Endothelial cell of umbilical vein (primary cell): ENCODE data around the gene ALOX5. TPM values are rescaled to one million over a fixed set of nuclear protein-coding genes. Genes with fewer than 3 reads are reported as not detected.

Source experiments
- BruUV-seq: library from RNA; stranded (reverse); fragments of 400-500 nt; replicated peaks from 2 replicates; lab custom pipeline; 2021; lab: Mats Ljungman, UMichigan
- CTCF ChIA-PET: fragments of 300-600, 350-600 bp; sonication (Branson Sonifier 250); formaldehyde crosslinking; loops from one replicate; lab custom pipeline; 2021; ENCODE audit warnings: antibody characterized with exemption, inconsistent platforms; lab: Charles Lee
- POLR2A ChIA-PET: fragments of 300-600, 350-600 bp; sonication (Branson Sonifier 250); formaldehyde crosslinking; loops from one replicate; lab custom pipeline; 2021; ENCODE audit warnings: antibody characterized with exemption, inconsistent platforms; lab: Charles Lee
- DNase-seq: peaks from one replicate; pipeline ENCODE4 v3.0.0-alpha.2; 2011; ENCODE audit warnings: low read depth, low spot score
- FAIRE-seq: peaks from 2 replicates; lab custom pipeline; 2011; peaks lifted over from hg19 to GRCh38; lab: Jason Lieb, UNC
- H2AFZ ChIP-seq: 2 replicates; pipeline ENCODE4 v1.6.0; 2012; ENCODE audit warnings: low read depth, low read length, control low read depth, inconsistent platforms
- H3K27ac ChIP-seq: 2 replicates; pipeline ENCODE4 v1.5.1; 2011; ENCODE audit warnings: low read depth, mild to moderate bottlenecking, control low read depth, low read length, moderate library complexity; ENCODE audit not compliant: insufficient read depth
- H3K27me3 ChIP-seq, 2 experiments: 2 replicates each; pipeline versions ENCODE4 v1.6.0 to v1.6.1; 2011; ENCODE audit warnings: low read length in 2 of 2, mixed read lengths in 1 of 2; ENCODE audit not compliant: control insufficient read depth in 2 of 2, insufficient read depth in 2 of 2
- H3K36me3 ChIP-seq, 2 experiments: 2 replicates in 1 of 2; 3 replicates in 1 of 2; pipeline ENCODE4 v1.5.1; 2011; ENCODE audit warnings: low read length in 2 of 2, mild to moderate bottlenecking in 1 of 2, moderate library complexity in 1 of 2; ENCODE audit not compliant: control insufficient read depth in 2 of 2, insufficient read depth in 2 of 2; ENCODE audit errors: extremely low read depth in 1 of 2
- H3K4me1 ChIP-seq: 3 replicates; pipeline ENCODE4 v1.5.1; 2011; ENCODE audit warnings: mild to moderate bottlenecking, low read length; ENCODE audit not compliant: control insufficient read depth, insufficient read depth; ENCODE audit errors: extremely low read depth
- H3K4me2 ChIP-seq: 2 replicates; pipeline ENCODE4 v1.6.1; 2011; ENCODE audit warnings: low read length, control low read depth, mixed read lengths; ENCODE audit not compliant: insufficient read depth
- H3K4me3 ChIP-seq, 3 experiments: fragments of 200-600 bp in 1 of 3; sonication (generic), shearing (Covaris generic) in 1 of 3; replicated peaks in 1 of 3; 2 replicates each; pipeline ENCODE4 v1.5.1; 2011 to 2016; ENCODE audit warnings: control low read depth in 3 of 3, low read length in 3 of 3, mild to moderate bottlenecking in 2 of 3, inconsistent platforms in 1 of 3, low read depth in 1 of 3, moderate library complexity in 1 of 3; ENCODE audit not compliant: insufficient read depth in 1 of 3
- H3K79me2 ChIP-seq: 2 replicates; pipeline ENCODE4 v1.6.0; 2012; ENCODE audit warnings: low read length, inconsistent platforms; ENCODE audit not compliant: control insufficient read depth, insufficient read depth
- H3K9ac ChIP-seq: replicated peaks from 2 replicates; pipeline ENCODE3; 2011; ENCODE audit warnings: low read length, control low read depth; ENCODE audit not compliant: insufficient read depth; ENCODE audit errors: extremely low read depth
- H3K9me1 ChIP-seq: replicated peaks from 3 replicates; pipeline ENCODE4 v1.6.0; 2011; ENCODE audit warnings: mild to moderate bottlenecking, low read length; ENCODE audit not compliant: control insufficient read depth, insufficient read depth; ENCODE audit errors: extremely low read depth
- H3K9me3 ChIP-seq: replicated peaks from 2 replicates; pipeline ENCODE4 v1.5.1; 2012; ENCODE audit warnings: low read length, inconsistent platforms; ENCODE audit not compliant: control insufficient read depth, insufficient read depth
- H4K20me1 ChIP-seq: replicated peaks from 2 replicates; pipeline ENCODE3; 2011; ENCODE audit warnings: mild to moderate bottlenecking, low read length; ENCODE audit not compliant: control insufficient read depth, insufficient read depth; ENCODE audit errors: extremely low read depth
- EZH2 ChIP-seq: IDR thresholded peaks from 2 replicates; pipeline ENCODE4 v1.6.1; 2012; ENCODE audit warnings: borderline replicate concordance, low read depth, mild to moderate bottlenecking, moderate library complexity, low read length, inconsistent platforms; ENCODE audit not compliant: severe bottlenecking
- FOS ChIP-seq: IDR thresholded peaks from 2 replicates; pipeline ENCODE4 v1.6.1; 2011; ENCODE audit warnings: mild to moderate bottlenecking, low read length, moderate library complexity, borderline replicate concordance; ENCODE audit not compliant: insufficient read depth
- GATA2 ChIP-seq: IDR thresholded peaks from 2 replicates; pipeline ENCODE4 v1.7.0; 2011; ENCODE audit warnings: low read depth, mild to moderate bottlenecking, moderate library complexity, mixed read lengths, low read length; ENCODE audit not compliant: insufficient read length, insufficient read depth
- JUN ChIP-seq: IDR thresholded peaks from 2 replicates; pipeline ENCODE4 v1.6.1; 2011; ENCODE audit warnings: borderline replicate concordance, low read depth; ENCODE audit not compliant: insufficient read length, insufficient read depth
- MYC ChIP-seq: IDR thresholded peaks from one replicate; pipeline ENCODE4 v1.6.1; 2011; ENCODE audit warnings: mild to moderate bottlenecking, low read depth, low read length
- POLR2A ChIP-seq: IDR thresholded peaks from 2 replicates; pipeline ENCODE4 v1.6.1; 2012; ENCODE audit warnings: low read depth, mild to moderate bottlenecking, control low read depth, low read length
- POLR2AphosphoS5 ChIP-seq: IDR thresholded peaks from 2 replicates; pipeline ENCODE4 v1.6.1; 2012; ENCODE audit warnings: low read depth, mild to moderate bottlenecking, control low read depth, low read length, moderate library complexity; ENCODE audit not compliant: insufficient read depth
- dilution Hi-C: fragments of 300-500 bp; cut with MboI; formaldehyde crosslinking; loops from one replicate; pipeline ENCODE4 v1.15.0; 2019; ENCODE audit warnings: low sequenced_read_pairs; ENCODE audit not compliant: extremely low pct_ligation_motif_present
- intact Hi-C: fragments of 100-400 bp; cut with micrococcal nuclease; formaldehyde crosslinking; loops from one replicate; pipeline ENCODE4 v1.10.0; 2022
- polyA plus RNA-seq, 4 experiments: library from polyadenylated mRNA; depleted of rRNA in 3 of 4; stranded (reverse) in 3 of 4; unstranded in 1 of 4; fragments of >200 nt; gene quantifications; 2 replicates each; pipeline versions ENCODE4 v1.2.1 to v1.2.3, GENCODE V29; 2011 to 2012; ENCODE audit warnings: missing spikeins in 1 of 4
- total RNA-seq: library from RNA; stranded (reverse); gene quantifications from 2 replicates; pipeline ENCODE4 v1.2.3, GENCODE V29; 2021
- TF ChIP-seq, protein P1 (sequence below), 2 donors: IDR thresholded peaks; 1 replicate in 1 of 2; 2 replicates in 1 of 2; pipeline ENCODE4 v1.5.1; 2011; ENCODE audit warnings: low read length in 2 of 2, mild to moderate bottlenecking in 2 of 2, moderate library complexity in 2 of 2, control low read depth in 1 of 2, inconsistent platforms in 1 of 2, low read depth in 1 of 2; ENCODE audit not compliant: insufficient read depth in 1 of 2; ENCODE audit errors: extremely low read depth in 1 of 2
- TF ChIP-seq, protein P2 (sequence below): IDR thresholded peaks from 2 replicates; pipeline ENCODE4 v1.6.1; 2011; ENCODE audit not compliant: insufficient read depth, insufficient read length

ALOX5 gene
- total and polyA plus RNA-seq, 2 donors (not counting 3 experiments of a cell fraction or from before 2014, with no cell fraction given) = 0.04 TPM; not detected in 1

DNA sequence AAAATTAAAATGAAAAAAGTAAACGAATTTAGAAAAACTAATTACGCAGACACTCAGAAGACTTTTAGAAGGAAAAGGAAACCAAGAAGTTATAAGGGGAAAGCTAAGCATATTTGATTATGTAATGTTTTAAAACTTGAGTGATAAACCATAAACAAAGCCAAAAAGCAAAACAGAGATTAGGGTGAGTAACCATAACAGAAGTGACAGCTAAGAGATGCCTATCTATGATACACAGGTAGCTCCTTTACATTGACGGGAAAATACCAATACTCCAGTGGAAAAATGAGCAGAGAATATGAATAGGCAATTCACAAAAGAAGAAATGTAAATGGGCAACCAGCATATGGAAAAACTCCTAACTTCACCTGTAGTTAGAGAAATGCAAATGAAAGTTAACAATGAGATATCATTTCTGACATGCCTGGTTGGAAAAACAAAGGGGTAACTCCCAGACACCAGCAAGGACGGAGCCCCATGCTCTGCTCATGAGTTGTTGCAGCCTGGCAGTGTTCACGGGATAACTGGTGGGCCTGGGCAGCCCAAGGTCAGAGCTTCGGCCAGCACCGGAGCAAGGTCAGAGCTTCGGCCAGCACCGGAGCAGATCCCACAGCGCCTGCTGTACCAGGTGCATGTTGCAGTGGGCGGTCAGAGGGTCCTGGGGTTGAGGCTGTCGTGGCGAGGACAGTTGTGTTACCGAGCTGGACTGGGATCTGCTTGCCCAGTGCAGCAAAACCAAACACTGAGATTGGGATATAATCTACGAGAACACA is 58.9 kb downstream of the ALOX5 start:
- DNase-seq (no peak), FAIRE-seq (no peak)
- intact Hi-C loops (no loop called here), dilution Hi-C loops (no loop called here)
- Histone ChIP-seq H3K9ac (no peak overlapping the region), H3K36me3 (no peaks in the 10 kb centered on the region), H3K4me3 (no peak overlapping the region), H3K9me3 (no peaks in the 10 kb centered on the region), H2AFZ (no peak overlapping the region), H3K4me2 (no peak overlapping the region), H3K9me1 (no peaks in the 10 kb centered on the region), H3K27me3 (peaks cover 5 to 13% of the 10 kb centered on the region in 2 experiments), H4K20me1 (no peaks in the 10 kb centered on the region), H3K79me2 (no peaks in the 10 kb centered on the region), H3K27ac (no peak overlapping the region), H3K4me1 (no peaks in the 10 kb centered on the region)
- ChIA-PET CTCF (no interaction called here), POLR2A (no interaction called here)
- BruUV-seq = no TSS peak
- no peak for TF ChIP-seq POLR2A
- TF ChIP-seq, protein P1, sequence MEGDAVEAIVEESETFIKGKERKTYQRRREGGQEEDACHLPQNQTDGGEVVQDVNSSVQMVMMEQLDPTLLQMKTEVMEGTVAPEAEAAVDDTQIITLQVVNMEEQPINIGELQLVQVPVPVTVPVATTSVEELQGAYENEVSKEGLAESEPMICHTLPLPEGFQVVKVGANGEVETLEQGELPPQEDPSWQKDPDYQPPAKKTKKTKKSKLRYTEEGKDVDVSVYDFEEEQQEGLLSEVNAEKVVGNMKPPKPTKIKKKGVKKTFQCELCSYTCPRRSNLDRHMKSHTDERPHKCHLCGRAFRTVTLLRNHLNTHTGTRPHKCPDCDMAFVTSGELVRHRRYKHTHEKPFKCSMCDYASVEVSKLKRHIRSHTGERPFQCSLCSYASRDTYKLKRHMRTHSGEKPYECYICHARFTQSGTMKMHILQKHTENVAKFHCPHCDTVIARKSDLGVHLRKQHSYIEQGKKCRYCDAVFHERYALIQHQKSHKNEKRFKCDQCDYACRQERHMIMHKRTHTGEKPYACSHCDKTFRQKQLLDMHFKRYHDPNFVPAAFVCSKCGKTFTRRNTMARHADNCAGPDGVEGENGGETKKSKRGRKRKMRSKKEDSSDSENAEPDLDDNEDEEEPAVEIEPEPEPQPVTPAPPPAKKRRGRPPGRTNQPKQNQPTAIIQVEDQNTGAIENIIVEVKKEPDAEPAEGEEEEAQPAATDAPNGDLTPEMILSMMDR (IDR thresholded peaks at IDR 0.05; ENCODE audit: extremely low read depth in 1 of 2, insufficient read depth in 1 of 2, low read depth in 1 of 2, low read length in 2 of 2) = no peak

DNA sequence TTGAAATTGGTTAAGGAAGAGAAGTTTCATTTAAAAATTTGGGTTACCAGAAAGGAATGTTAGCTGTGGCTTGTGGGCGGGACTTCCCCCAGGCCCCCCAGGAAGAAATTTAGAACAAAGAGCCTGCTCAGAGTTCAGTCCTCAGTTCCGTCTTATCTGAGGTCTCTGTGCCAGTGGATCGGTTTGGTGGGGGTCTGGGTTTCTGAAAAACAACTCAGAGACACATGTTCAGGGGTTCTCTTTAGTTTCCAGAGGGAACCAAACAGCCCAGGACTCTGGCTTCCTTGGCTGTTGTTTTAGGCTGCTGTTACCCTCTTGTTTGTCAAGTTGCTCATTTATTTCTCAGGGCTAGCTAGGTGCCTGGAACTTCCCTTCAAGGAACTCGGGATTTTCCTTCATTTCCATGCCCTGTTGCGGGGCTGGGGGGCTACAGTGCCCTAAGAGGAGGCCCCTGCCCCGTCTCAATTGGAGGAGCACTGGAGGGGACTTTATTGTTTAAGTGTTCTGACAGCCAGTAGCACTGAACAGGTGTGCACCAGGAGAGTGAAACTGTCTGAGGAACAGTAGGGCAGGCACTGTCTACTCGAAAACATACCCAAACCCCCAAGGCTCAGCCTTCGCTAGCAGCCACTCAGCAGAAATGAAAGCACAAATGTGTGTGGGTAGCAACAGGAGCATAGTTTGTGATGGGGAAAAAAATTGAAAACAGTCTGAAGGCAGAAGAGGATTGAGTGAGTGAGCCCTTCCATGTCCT is 59.9 kb downstream of the ALOX5 start:
- Histone ChIP-seq H3K9me3 (no peaks in the 10 kb centered on the region), H3K9me1 (no peaks in the 10 kb centered on the region), H3K9ac (no peak overlapping the region), H3K4me1 (no peaks in the 10 kb centered on the region), H3K4me2 (no peak overlapping the region), H3K27ac (no peak overlapping the region), H3K27me3 (peaks cover 5 to 13% of the 10 kb centered on the region in 2 experiments), H3K79me2 (no peaks in the 10 kb centered on the region), H2AFZ (no peak overlapping the region), H3K36me3 (no peaks in the 10 kb centered on the region), H4K20me1 (no peaks in the 10 kb centered on the region), H3K4me3 (no peak overlapping the region)
- BruUV-seq = no TSS peak
- dilution Hi-C loops = no loop called here
- DNase-seq = no peak
- intact Hi-C loops = no loop called here
- ChIA-PET POLR2A (no interaction called here), CTCF (interaction anchor here (1.0 kb wide), 1 partner anchor 184 kb away, joined by 3 read pairs; no protein-coding TSS in a partner anchor)
- FAIRE-seq = no peak
- TF ChIP-seq, protein P1 (IDR thresholded peaks at IDR 0.05; ENCODE audit: extremely low read depth in 1 of 2, insufficient read depth in 1 of 2, low read depth in 1 of 2, low read length in 2 of 2) = no peak
- TF ChIP-seq, protein P2, sequence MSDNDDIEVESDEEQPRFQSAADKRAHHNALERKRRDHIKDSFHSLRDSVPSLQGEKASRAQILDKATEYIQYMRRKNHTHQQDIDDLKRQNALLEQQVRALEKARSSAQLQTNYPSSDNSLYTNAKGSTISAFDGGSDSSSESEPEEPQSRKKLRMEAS = no peak
- no peak for TF ChIP-seq EZH2
- no peak for TF ChIP-seq JUN
- no peak for TF ChIP-seq POLR2AphosphoS5
- TF ChIP-seq GATA2 = no peak
- TF ChIP-seq MYC = no peak
- no peak for TF ChIP-seq POLR2A
- no peak for TF ChIP-seq FOS
